Stimulated activated CD8-positive, alpha-beta memory T cell treated with anti-CD3 and anti-CD28 coated beads, Interleukin-15, amount 100 ng/mL, for 48 hours (primary cell): ENCODE measurements around the gene ALDOB.

ENCODE experiments used
- DNase-seq, 2 donors: peaks; one replicate each; pipeline ENCODE4 v3.0.0-alpha.2; 2020; ENCODE audit warnings: low read depth in 2 of 2

Gene ALDOB

DNA sequence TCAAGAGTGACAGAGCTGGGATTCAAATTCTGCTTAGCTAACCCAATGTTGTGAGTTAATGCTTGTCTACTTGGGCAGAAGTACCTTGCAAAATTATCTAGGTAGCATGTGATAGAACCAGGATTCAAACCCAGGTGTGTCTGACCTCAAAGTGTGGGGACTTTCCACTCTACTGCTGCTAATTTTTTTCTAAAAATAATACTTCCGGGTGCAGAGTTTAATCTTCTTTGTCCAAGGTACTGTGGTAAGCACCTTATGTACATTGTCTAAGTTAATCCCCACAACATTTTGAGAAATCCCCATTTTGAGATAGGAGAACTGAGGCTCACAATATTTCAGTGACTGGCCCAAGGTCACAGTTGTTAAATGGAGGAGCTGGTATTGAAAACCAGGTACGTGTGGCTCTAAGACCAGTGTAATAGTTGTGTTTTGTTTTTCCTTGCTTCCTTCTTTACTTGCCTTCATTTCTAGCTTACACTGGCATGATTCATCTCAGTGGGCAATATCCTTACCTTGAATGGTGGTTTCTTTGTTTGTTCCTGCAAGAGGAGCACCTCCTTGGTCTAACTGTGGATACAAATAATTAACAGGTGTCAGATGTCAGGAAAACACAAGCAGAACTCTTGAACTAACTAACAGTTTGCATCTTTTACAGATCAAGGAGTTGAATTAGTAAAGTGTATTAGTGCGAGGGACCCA lies 7.5 kb downstream of the ALDOB start:
- DNase-seq: no peak

DNA sequence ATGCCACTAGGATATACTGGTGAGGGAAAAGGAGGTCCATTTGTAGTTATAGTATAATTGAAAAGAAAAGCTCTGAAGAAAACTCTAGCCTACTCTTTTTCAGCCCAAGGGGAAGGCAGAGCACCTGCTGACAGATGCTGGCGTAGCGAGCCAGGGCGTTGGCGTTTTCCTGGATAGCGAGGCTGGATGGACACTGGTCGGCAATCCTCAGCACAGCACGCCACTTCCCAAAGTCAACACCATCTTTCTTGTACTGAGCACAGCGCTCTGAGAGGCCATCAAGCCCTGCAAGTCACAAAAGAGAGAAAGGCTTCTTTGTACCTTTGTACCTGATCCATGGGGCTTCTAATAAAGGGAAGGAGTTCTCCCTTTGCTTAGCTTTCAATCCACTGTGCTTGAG lies 8.2 kb downstream of the ALDOB start:
- DNase-seq: no peak

DNA sequence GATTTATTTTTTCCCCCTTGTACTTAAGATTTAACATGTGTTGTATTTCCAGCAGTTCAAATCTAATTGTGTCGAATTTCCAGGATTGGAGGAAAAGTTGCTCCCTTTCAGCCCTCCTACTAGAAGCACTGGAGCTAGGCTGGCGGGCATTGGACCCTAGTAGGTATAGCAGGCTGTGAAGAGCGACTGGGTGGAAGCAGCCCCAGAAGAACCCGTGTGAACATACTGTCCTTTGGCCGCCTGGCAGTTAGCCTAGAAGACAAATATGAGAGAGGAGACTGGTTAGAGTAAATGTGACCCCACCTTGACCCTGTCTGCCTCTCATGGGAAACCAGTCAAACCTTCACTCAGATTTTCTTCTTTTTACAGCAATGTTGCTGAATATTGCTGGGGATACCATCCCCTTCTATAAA lies 13.9 kb downstream of the ALDOB start:
- no peak for DNase-seq

DNA sequence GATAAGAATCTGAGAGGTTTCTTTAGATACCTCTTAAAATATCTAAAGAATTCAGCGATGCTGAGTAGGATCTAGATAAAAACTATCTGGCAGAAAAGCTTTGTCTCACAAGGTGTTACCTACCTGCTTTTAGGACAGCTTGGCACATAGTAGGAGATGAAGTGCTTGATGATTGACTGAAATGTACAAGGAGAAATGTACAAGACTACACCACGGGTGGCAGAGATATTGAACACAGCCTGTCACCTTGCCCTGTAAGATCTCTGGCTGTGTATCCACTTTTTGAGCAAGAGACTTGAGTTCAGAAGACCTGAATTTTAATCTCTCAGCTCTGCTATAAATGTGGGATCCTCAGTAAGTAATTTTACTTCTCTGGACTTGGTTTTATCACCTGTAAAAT lies 15.7 kb downstream of the ALDOB start:
- no peak for DNase-seq

- no peak for DNase-seq
Measured at GRCh38 chr9:101418518-101419430, 16.8 kb downstream of the ALDOB start.

GRCh38 chr9:101417977-101418376 lies 17.6 kb downstream of the ALDOB start:
- no peak for DNase-seq

- DNase-seq: no peak
Measured at GRCh38 chr9:101417389-101417788, 18.2 kb downstream of the ALDOB start.

GRCh38 chr9:101415578-101415977 lies 20.0 kb downstream of the ALDOB start:
- no peak for DNase-seq

GRCh38 chr9:101414839-101415238 lies 20.7 kb downstream of the ALDOB start:
- DNase-seq: no peak

DNA sequence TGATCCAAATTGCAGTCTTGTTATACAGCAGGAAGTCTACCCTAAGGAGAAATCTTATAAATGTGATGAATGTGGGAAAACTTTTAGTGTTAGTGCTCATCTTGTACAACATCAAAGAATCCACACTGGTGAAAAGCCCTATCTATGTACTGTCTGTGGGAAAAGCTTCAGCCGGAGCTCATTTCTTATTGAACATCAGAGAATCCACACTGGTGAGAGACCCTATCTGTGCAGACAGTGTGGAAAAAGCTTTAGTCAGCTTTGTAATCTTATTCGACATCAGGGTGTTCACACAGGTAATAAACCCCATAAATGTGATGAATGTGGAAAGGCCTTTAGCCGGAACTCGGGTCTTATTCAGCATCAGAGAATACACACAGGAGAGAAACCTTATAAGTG lies 26.5 kb downstream of the ALDOB start:
- DNase-seq: no peak

- no peak for DNase-seq
Measured at GRCh38 chr9:101408374-101409078, 27.0 kb downstream of the ALDOB start.

DNA sequence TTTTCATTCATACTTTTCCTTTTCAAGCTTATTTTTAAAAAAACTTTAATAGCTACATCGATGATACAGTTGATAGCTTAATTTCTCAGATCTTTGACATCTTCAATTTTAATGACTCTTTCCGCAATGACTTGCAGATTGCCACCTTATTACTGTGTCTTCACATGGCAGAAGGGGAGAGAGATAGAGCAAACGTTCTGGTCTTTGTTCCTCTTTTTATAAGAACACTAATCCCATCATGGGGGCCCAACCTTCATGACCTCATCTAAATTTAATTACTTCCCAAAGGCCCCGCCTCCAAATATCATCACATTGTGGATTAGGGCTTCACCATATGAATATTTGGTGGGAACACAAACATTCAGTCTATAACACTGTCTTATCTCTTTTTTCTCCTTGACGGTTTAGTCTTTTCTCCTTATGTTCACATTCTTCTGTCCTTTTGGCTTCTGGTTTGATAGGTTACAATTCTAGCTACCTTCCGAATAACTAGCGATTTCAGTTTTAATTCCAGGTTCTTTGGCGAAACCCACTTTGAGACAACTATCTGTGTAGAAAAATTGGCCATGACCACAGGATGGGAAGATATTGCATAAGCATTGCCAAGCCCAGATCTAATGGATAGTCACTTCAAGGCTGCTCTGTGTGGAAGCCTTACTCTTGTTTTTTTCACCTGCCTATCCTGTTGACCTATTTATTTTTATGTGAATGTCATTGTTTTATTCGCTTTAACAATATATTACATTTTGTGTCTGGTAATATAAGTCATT lies 31.9 kb downstream of the ALDOB start:
- no peak for DNase-seq

GRCh38 chr9:101400120-101400519 lies 35.5 kb downstream of the ALDOB start:
- no peak for DNase-seq

DNA sequence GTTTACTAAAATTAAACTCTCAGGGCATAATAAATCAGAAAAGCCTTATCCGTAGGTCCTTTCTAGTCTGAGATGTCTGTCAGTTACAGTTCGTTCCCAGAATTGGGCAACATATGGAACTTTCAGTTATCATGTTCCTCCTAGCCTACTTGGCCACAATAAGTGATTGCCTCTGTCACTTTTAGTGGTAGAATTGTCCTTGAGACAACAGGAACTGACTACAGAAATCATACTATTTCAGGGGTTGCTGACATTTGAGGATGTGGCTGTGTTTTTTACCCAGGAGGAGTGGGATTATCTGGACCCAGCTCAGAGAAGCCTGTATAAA lies 36.0 kb downstream of the ALDOB start:
- DNase-seq: no peak

DNA sequence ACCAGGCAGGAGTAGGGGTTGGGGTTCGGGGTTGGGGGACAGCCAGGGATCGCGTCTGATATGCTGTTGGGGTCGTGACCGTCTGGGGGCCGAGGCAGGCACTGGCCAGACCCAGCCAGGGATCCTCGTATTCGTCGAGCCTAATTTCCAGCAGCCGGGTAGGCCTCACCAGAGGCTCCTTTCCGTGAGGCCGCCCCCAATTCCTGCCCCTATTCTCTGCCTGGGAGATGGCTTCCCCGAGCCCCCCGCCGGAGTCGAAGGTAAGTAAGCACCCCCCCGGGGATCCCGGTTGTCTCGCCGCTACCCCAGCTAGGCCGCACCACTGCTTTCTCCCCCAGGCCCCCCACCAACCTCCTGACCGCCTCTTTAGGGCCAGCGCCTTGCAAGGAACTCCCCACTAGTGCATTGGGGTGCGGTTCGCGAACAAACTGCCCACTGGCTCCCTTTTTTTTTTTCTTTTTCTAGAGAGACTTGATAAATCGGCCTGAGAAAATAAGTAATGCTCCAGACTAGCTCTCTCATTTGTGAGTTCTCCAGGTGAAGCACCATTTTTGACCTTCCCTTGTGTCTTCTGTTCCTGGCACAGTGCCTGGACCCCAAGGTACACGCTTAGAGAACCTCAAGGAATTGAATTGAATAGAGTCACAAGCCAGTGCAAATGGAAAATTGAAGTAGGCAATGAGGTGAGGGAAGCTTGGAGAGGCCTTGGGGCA lies 36.5 kb downstream of the ALDOB start:
- peak; percentile 3 to 4 for DNase-seq

DNA sequence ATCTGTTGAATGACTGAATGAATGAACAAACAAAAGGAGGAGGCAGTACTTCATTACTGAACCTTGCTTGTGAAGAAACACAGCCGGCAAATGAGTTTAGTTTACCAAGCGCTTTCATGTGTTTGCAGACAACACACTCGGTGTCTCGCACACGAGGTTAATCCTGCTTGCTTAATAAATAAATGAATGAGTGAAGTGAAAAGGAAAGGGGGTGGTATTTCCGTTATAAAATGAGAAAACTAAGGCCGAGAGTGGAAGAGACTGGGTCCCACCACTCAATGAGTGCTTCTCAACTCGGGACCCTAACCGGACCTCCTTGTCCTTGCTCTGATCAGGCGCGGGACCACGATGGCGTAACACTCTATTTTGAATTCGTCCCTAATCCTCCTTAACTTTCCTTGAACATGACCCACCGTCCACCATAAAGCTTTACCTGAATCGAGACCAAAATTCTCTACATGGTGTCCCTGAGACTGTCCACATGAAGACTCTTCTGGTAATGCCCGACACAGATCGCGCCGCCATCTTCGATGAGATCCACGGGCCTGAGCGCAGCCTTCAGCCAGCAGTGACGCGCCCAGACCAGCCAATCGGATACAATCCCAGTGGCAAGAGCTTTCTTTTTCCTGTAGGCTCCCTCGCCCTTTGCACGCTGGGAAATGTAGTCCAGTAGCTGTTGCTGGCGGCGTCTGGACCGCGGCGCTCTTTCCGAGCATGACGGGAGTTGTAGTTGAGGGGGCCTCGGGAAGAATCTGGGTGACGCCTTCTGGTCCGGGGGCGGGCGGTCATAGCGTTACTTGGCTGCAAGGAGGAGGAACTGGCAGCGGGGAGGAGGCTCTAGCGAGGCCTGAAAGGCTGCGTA lies 37.3 kb downstream of the ALDOB start, which contains the start of the genes MRPL50 and ZNF189:
MRPL50 (minus strand) TSS at position 551 of the 862 bp plus-strand sequence; CDS start at position 525, 26 bp downstream.
ZNF189 (plus strand) TSS at position 784 of the 862 bp plus-strand sequence. CDS start 306 bp downstream, outside the sequence.
- peak; percentile 92 to 94 for DNase-seq

- no peak for DNase-seq
Measured at GRCh38 chr9:101397746-101398067, 37.9 kb downstream of the ALDOB start.

DNA sequence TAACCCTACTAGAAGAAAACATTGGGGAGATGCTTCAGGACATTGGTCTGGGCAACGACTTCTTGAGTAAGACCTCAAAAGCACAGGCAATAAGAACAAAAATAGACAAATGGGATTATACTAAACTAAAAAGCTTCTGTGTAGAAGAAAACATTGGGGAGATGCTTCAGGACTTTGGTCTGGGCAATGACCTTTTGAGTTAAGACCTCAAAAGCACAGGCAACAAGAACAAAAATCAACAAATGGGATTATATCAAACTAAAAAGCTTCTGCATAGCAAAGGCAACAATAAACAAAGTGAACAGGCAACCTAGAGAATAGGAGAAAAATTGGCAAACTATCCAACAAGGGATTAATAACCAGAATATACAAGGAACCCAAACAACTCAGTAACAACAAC lies 40.9 kb downstream of the ALDOB start:
- DNase-seq: no peak

DNA sequence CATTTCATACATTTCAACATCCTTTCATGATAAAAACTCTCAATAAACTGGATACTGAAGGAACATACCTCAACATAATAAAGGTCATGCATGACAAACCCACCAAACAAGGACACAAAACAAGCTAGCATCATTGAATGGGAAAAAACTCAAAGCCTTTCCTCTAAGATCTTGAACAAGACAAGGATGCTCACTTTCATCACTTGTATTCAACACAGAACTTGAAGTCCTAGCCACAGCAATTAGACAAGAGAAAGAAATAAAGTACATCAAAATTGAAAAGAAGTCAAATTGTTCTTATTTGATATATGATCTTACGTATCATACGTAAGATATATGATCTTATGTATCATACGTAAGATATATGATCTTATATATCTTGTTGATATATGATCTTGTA lies 42.4 kb downstream of the ALDOB start:
- DNase-seq: no peak

DNA sequence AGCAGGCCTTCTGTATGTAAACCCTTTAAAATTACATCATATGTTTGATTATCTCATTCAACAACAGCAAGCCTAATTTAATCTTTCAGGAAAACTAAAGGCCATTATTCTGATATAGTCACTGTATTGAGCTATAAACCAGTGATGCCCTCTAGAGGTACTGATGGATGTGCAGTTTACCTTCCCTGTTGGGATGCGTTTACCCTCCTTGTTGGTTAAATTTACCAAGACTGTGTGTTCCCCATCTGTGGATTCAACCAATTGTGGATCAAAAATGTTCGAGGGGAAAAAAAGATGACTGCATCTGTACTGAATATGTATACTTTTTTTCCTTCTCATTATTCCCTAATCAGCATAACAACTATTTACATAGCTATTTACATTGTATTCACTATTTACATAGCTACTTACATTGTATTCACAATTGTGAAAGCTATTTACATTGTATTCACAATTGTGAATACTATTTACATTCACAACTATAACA lies 47.0 kb downstream of the ALDOB start:
- no peak for DNase-seq
